K562 (cell line): ENCODE measurements around the gene HAUS7. TPM values are rescaled to one million over a fixed set of nuclear protein-coding genes. Genes with fewer than 3 reads are reported as not detected.

Source experiments
- ATAC-seq: fragments of 200-7000 bp; cut with Tn5 transposase; 3 replicates; pipeline ENCODE4 v1.9.1; 2020; ENCODE audit warnings: moderate library complexity
- BruUV-seq: library from RNA; stranded (reverse); fragments of 400-500 nt; replicated peaks from 2 replicates; lab custom pipeline; 2021; lab: Mats Ljungman, UMichigan
- CTCF ChIA-PET: fragments of 300-600 bp; formaldehyde crosslinking; extraction: SDS; loops from one replicate; lab custom pipeline; 2021; ENCODE audit warnings: low intra/inter-chr PET ratio; lab: Yijun Ruan, JAX
- POLR2A ChIA-PET: fragments of 300-600, 350-650 bp; sonication (Branson Sonifier 250); formaldehyde crosslinking; extraction: SDS; loops from one replicate; lab custom pipeline; 2021; ENCODE audit warnings: antibody characterized with exemption, inconsistent platforms; lab: Yijun Ruan, JAX
- DNase-seq, 4 experiments: peaks; one replicate each; pipeline versions ENCODE4 v3.0.0 to v3.0.0-alpha.2; 2011 to 2018; ENCODE audit warnings: low spot score in 3 of 4, mixed read lengths in 3 of 4; ENCODE audit errors: extremely low read depth in 1 of 4
- FAIRE-seq: peaks from 2 replicates; lab custom pipeline; 2011; peaks lifted over from hg19 to GRCh38; lab: Jason Lieb, UNC
- H2AFZ ChIP-seq: 2 replicates; pipeline ENCODE4 v1.6.0; 2011; ENCODE audit warnings: low read depth, low read length, control low read depth, inconsistent platforms
- H3K27ac ChIP-seq: fragments of 200-600 bp; 3 replicates; pipeline ENCODE4 v1.8.0; 2011; ENCODE audit warnings: low read depth, mild to moderate bottlenecking, control low read depth, inconsistent platforms, low read length, moderate library complexity, mixed read lengths; ENCODE audit errors: extremely low read depth
- H3K27me3 ChIP-seq, 2 experiments: fragments of 300-600 bp in 1 of 2; 2 replicates in 1 of 2; 3 replicates in 1 of 2; pipeline versions ENCODE4 v1.6.0 to v1.8.0; 2011; ENCODE audit warnings: inconsistent platforms in 2 of 2, low read length in 2 of 2, mild to moderate bottlenecking in 1 of 2, mixed read lengths in 1 of 2, moderate library complexity in 1 of 2; ENCODE audit not compliant: control insufficient read depth in 2 of 2, insufficient read depth in 2 of 2
- H3K36me3 ChIP-seq: fragments of 300-600 bp; 3 replicates; pipeline ENCODE4 v1.8.0; 2011; ENCODE audit warnings: mild to moderate bottlenecking, low read length, inconsistent platforms; ENCODE audit not compliant: control insufficient read depth, insufficient read depth
- H3K4me1 ChIP-seq, 2 experiments: fragments of 200-600 bp in 1 of 2; replicated peaks in 1 of 2; 2 replicates in 1 of 2; 3 replicates in 1 of 2; pipeline versions ENCODE4 v1.5.1 to v1.8.0; 2011; ENCODE audit warnings: inconsistent platforms in 2 of 2, low read length in 2 of 2, mild to moderate bottlenecking in 1 of 2, mixed read lengths in 1 of 2, moderate library complexity in 1 of 2; ENCODE audit not compliant: control insufficient read depth in 2 of 2, insufficient read depth in 2 of 2
- H3K4me2 ChIP-seq: 2 replicates; pipeline ENCODE4 v1.6.1; 2011; ENCODE audit warnings: low read length, control low read depth, inconsistent platforms, mixed read lengths; ENCODE audit not compliant: insufficient read depth
- H3K4me3 ChIP-seq: fragments of 200-600 bp; sonication (generic), shearing (Covaris generic); 2 replicates; pipeline ENCODE4 v1.5.1; 2016; ENCODE audit warnings: control low read depth, inconsistent platforms
- H3K79me2 ChIP-seq: fragments of 200-600 bp; 3 replicates; pipeline ENCODE4 v1.8.0; 2011; ENCODE audit warnings: low read length, inconsistent platforms; ENCODE audit not compliant: control insufficient read depth, insufficient read depth
- H3K9ac ChIP-seq, 2 experiments: 2 replicates each; pipeline versions ENCODE4 v1.6.0 to v1.6.1; 2011; ENCODE audit warnings: low read depth in 2 of 2, low read length in 2 of 2, control low read depth in 1 of 2, inconsistent platforms in 1 of 2, mild to moderate bottlenecking in 1 of 2, mixed read lengths in 1 of 2; ENCODE audit not compliant: insufficient read depth in 1 of 2
- H3K9me1 ChIP-seq: one replicate; pipeline ENCODE4 v1.6.0; 2011; ENCODE audit warnings: inconsistent platforms, mild to moderate bottlenecking, low read length, moderate library complexity; ENCODE audit not compliant: control insufficient read depth, insufficient read depth
- H3K9me3 ChIP-seq: replicated peaks from 2 replicates; pipeline ENCODE4 v1.5.1; 2011; ENCODE audit warnings: low read depth, low read length, inconsistent platforms; ENCODE audit not compliant: control insufficient read depth, insufficient read depth
- H4K20me1 ChIP-seq: replicated peaks from 2 replicates; pipeline ENCODE4 v1.6.1; 2011; ENCODE audit warnings: low read length, inconsistent platforms, mixed read lengths; ENCODE audit not compliant: control insufficient read depth, insufficient read depth
- FOXK2 ChIP-seq, 2 experiments: fragments of 450-650 bp; IDR thresholded peaks in 1 of 2; conservative IDR thresholded peaks in 1 of 2; 2 replicates each; pipeline ENCODE4 v1.6.1; 2016; ENCODE audit warnings: low read depth in 2 of 2, mild to moderate bottlenecking in 1 of 2
- GABPA ChIP-seq: fragments of 200-800 bp; sonication (Bioruptor generic); conservative IDR thresholded peaks from 2 replicates; pipeline ENCODE4 v1.6.1; 2016; ENCODE audit warnings: low read depth, missing genetic modification characterization, missing compliant biosample characterization
- GATAD2A ChIP-seq: fragments of 450-650 bp; IDR thresholded peaks from 2 replicates; pipeline ENCODE4 v1.6.1; 2017
- NRF1 ChIP-seq, 2 experiments: fragments of 450-650 bp; IDR thresholded peaks in 1 of 2; conservative IDR thresholded peaks in 1 of 2; 2 replicates each; pipeline ENCODE4 v1.6.1; 2014; ENCODE audit warnings: mild to moderate bottlenecking in 2 of 2
- RBM39 ChIP-seq: fragments of 200-400 bp; formaldehyde crosslinking; optimal IDR thresholded peaks from 2 replicates; pipeline ENCODE3; 2018; ENCODE audit warnings: low read depth, low read length
- SMAD1 ChIP-seq: fragments of 150-350 bp; IDR thresholded peaks from 2 replicates; pipeline ENCODE4 v1.6.1; 2014; ENCODE audit warnings: low read length, low read depth; ENCODE audit not compliant: partially characterized antibody
- SP2 ChIP-seq: IDR thresholded peaks from 2 replicates; pipeline ENCODE4 v1.6.1; 2011; ENCODE audit warnings: mild to moderate bottlenecking, low read depth, low read length, moderate library complexity; ENCODE audit not compliant: poor library complexity, severe bottlenecking; ENCODE audit errors: extremely low read depth
- STAG1 ChIP-seq: sonication (generic); formaldehyde crosslinking; IDR thresholded peaks from 2 replicates; pipeline ENCODE4 v1.5.0; 2020; ENCODE audit warnings: missing genetic modification reagents, borderline replicate concordance
- SUPT5H ChIP-seq: fragments of 450-650 bp; IDR thresholded peaks from 2 replicates; pipeline ENCODE4 v1.6.1; 2016
- ZKSCAN3 ChIP-seq: fragments of 250-450 bp; sonication (Bioruptor Pico); IDR thresholded peaks from 2 replicates; pipeline ENCODE4 v1.4.0; 2020
- WGBS: fragments of 100-300 bp; shearing (Covaris generic); methylation state at CpG from one replicate; pipeline ENCODE4 v1.1.6; 2016; ENCODE audit warnings: low coverage, mixed read lengths; ENCODE audit not compliant: insufficient coverage; ENCODE audit errors: missing lambda C conversion rate; 5-methylcytosine and 5-hydroxymethylcytosine counted together
- in situ Hi-C: fragments of 300-500 bp; cut with MboI; formaldehyde crosslinking; loops from 4 replicates; pipeline ENCODE4 v1.15.0; 2018; ENCODE audit warnings: inconsistent platforms, mixed read lengths
- intact Hi-C: fragments of 100-400 bp; cut with micrococcal nuclease; formaldehyde crosslinking; loops from 2 replicates; pipeline ENCODE4 v1.14.2; 2022
- polyA plus RNA-seq, 8 experiments: library from polyadenylated mRNA; depleted of rRNA in 4 of 8; stranded (reverse) in 5 of 8; unstranded in 3 of 8; fragments of >200 nt; fragmentation: Nextera tagmentation in 2 of 8; fragmentation: Illumina TruSeq in 1 of 8; extraction: Ambion mirVana in 2 of 8; extraction: Trizol in 1 of 8; gene quantifications; 2 replicates each; pipeline versions ENCODE4 v1.2.1 to v1.2.3, GENCODE V29; 2011 to 2014; ENCODE audit warnings: inconsistent platforms in 1 of 8, missing spikeins in 1 of 8
- total RNA-seq, 7 experiments: library from RNA; depleted of rRNA in 6 of 7; stranded (reverse); fragments of >200 nt in 6 of 7; fragmentation: Illumina TruSeq in 2 of 7; extraction: Trizol in 2 of 7; gene quantifications; 2 replicates each; pipeline versions ENCODE4 v1.2.1 to v1.2.3, GENCODE V29; 2011 to 2021; ENCODE audit warnings: low replicate concordance in 1 of 7
- TF ChIP-seq, protein P1 (sequence below): fragments of 250-450 bp; sonication (Bioruptor Pico); IDR thresholded peaks from 2 replicates; pipeline ENCODE4 v1.8.0; 2021; ENCODE audit warnings: moderate library complexity, mild to moderate bottlenecking, inconsistent platforms
- TF ChIP-seq, protein P2 (sequence below): fragments of 250-450 bp; sonication (Bioruptor Pico); IDR thresholded peaks from 2 replicates; pipeline ENCODE4 v1.8.0; 2021; ENCODE audit warnings: moderate library complexity, mild to moderate bottlenecking, inconsistent platforms
- TF ChIP-seq, protein P3 (sequence below): fragments of 250-450 bp; sonication (Bioruptor Pico); IDR thresholded peaks from 2 replicates; pipeline ENCODE4 v1.9.0; 2021; ENCODE audit warnings: mild to moderate bottlenecking
- TF ChIP-seq, protein P4 (sequence below): sonication (generic); formaldehyde crosslinking; IDR thresholded peaks from 2 replicates; pipeline ENCODE4 v1.5.0; 2020; ENCODE audit warnings: missing genetic modification reagents
- TF ChIP-seq, protein P5 (sequence below): fragments of 250-450 bp; sonication (Bioruptor Pico); IDR thresholded peaks from 2 replicates; pipeline ENCODE4 v1.8.0; 2021; ENCODE audit warnings: borderline replicate concordance, mild to moderate bottlenecking, moderate library complexity; ENCODE audit not compliant: poor library complexity, severe bottlenecking
- TF ChIP-seq, protein P6 (sequence below): IDR thresholded peaks from 2 replicates; pipeline ENCODE4 v1.6.1; 2014; ENCODE audit warnings: antibody characterized with exemption

Gene HAUS7
- total and polyA plus RNA-seq, 9 of the 15 experiments (the other 6 are each of a cell fraction or from before 2014, with no cell fraction given): 10.0 to 94.9 (median 48.8) TPM

DNA sequence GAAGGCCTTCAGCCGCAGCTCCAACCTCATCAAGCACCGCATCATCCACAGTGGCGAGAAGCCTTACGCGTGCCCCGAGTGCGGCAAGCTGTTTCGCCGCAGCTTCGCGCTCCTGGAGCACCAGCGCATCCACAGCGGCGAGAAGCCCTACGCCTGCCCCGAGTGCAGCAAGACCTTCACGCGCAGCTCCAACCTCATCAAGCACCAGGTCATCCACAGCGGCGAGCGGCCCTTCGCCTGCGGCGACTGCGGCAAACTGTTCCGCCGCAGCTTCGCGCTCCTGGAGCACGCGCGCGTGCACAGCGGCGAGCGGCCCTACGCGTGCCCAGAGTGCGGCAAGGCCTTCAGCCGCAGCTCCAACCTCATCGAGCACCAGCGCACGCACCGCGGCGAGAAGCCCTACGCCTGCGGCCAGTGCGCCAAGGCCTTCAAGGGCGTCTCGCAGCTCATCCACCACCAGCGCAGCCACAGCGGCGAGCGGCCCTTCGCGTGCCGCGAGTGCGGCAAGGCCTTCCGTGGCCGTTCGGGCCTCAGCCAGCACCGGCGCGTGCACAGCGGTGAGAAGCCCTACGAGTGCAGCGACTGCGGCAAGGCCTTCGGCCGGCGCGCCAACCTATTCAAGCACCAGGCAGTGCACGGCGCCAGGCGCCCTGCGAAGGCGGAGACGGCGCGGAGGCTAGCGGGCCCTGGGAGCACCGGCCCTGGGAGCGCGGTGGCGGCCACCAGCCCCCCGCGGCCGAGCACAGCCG, 49.4 kb downstream of the HAUS7 start (continued):
- TF ChIP-seq NRF1 (conservative IDR thresholded peaks at IDR 0.05 in 1 of 2, IDR thresholded peaks at IDR 0.05 in 1 of 2) (no peak), GABPA (no peak), STAG1 (CRISPR knock-in tag) (no peak), FOXK2 (conservative IDR thresholded peaks at IDR 0.05 in 1 of 2, IDR thresholded peaks at IDR 0.05 in 1 of 2; ENCODE audit: low read depth in 2 of 2) (no peak), SUPT5H (no peak), ZKSCAN3 (CRISPR knock-in tag) (no peak)
- TF ChIP-seq, protein P1, sequence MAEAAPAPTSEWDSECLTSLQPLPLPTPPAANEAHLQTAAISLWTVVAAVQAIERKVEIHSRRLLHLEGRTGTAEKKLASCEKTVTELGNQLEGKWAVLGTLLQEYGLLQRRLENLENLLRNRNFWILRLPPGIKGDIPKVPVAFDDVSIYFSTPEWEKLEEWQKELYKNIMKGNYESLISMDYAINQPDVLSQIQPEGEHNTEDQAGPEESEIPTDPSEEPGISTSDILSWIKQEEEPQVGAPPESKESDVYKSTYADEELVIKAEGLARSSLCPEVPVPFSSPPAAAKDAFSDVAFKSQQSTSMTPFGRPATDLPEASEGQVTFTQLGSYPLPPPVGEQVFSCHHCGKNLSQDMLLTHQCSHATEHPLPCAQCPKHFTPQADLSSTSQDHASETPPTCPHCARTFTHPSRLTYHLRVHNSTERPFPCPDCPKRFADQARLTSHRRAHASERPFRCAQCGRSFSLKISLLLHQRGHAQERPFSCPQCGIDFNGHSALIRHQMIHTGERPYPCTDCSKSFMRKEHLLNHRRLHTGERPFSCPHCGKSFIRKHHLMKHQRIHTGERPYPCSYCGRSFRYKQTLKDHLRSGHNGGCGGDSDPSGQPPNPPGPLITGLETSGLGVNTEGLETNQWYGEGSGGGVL: no peak
- TF ChIP-seq, protein P2, sequence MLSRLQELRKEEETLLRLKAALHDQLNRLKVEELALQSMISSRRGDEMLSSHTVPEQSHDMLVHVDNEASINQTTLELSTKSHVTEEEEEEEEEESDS (CRISPR knock-in tag): no peak

DNA sequence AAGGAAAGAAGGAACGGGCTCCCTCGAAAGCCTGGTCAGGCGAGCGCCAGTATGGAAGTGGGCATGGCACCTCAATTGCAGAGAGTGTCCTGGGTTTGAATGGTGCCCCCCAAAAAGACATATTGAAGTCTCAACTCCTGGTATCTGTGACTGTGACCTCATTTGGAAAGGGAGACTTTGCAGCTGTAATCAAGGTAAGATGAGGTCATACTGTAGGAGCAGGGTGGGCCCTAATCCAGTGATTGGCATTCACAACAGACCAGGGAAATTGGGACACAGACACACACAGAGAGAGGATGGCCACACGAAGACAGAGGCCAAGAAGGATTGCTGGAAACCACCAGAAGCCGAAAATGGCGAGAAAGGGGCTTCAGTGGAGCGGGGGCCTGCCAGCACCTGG, 52.7 kb downstream of the HAUS7 start:
- Histone ChIP-seq H3K4me2 (no peak overlapping the region), H2AFZ (no peak overlapping the region), H3K27me3 (no peaks in the 10 kb centered on the region), H3K36me3 (peaks cover 16% of the 10 kb centered on the region; the same call in 1 of the 3 replicates), H3K27ac (no peak overlapping the region), H3K4me3 (no peak overlapping the region), H3K9me3 (no peaks in the 10 kb centered on the region), H3K9me1 (peaks cover 2% of the 10 kb centered on the region), H3K79me2 (peaks cover 4% of the 10 kb centered on the region; the same call in 1 of the 3 replicates), H4K20me1 (no peaks in the 10 kb centered on the region), H3K4me1 (peaks cover 11 to 15% of the 10 kb centered on the region in 2 experiments), H3K9ac (no peak overlapping the region)
- ATAC-seq (no peak), DNase-seq (no peak), FAIRE-seq (no peak)
- intact Hi-C loops: no loop called here
- BruUV-seq: no TSS peak
- in situ Hi-C loops: no loop called here
- WGBS: 75% methylated on average over 8 of the region's 8 CpGs
- POLR2A ChIA-PET: no interaction called here
- CTCF ChIA-PET: no interaction called here
- TF ChIP-seq, protein P3, sequence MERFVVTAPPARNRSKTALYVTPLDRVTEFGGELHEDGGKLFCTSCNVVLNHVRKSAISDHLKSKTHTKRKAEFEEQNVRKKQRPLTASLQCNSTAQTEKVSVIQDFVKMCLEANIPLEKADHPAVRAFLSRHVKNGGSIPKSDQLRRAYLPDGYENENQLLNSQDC: no peak
- no peak for TF ChIP-seq SMAD1
- TF ChIP-seq SP2: no peak
- no peak for TF ChIP-seq GATAD2A
- TF ChIP-seq, protein P4, sequence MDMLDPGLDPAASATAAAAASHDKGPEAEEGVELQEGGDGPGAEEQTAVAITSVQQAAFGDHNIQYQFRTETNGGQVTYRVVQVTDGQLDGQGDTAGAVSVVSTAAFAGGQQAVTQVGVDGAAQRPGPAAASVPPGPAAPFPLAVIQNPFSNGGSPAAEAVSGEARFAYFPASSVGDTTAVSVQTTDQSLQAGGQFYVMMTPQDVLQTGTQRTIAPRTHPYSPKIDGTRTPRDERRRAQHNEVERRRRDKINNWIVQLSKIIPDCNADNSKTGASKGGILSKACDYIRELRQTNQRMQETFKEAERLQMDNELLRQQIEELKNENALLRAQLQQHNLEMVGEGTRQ: no peak
- TF ChIP-seq, protein P5, sequence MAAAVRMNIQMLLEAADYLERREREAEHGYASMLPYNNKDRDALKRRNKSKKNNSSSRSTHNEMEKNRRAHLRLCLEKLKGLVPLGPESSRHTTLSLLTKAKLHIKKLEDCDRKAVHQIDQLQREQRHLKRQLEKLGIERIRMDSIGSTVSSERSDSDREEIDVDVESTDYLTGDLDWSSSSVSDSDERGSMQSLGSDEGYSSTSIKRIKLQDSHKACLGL (CRISPR knock-in tag): no peak
- TF ChIP-seq RBM39: no peak
- TF ChIP-seq, protein P6, sequence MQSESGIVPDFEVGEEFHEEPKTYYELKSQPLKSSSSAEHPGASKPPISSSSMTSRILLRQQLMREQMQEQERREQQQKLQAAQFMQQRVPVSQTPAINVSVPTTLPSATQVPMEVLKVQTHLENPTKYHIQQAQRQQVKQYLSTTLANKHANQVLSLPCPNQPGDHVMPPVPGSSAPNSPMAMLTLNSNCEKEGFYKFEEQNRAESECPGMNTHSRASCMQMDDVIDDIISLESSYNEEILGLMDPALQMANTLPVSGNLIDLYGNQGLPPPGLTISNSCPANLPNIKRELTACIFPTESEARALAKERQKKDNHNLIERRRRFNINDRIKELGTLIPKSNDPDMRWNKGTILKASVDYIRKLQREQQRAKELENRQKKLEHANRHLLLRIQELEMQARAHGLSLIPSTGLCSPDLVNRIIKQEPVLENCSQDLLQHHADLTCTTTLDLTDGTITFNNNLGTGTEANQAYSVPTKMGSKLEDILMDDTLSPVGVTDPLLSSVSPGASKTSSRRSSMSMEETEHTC: no peak
